ENCODE data around the gene FERMT3. TPM values are rescaled to one million over a fixed set of nuclear protein-coding genes. Genes with fewer than 3 reads are reported as not detected.

Gene FERMT3
- total and polyA plus RNA-seq, 4 donors = 3.4 to 47.2 (median 9.7) TPM

DNA sequence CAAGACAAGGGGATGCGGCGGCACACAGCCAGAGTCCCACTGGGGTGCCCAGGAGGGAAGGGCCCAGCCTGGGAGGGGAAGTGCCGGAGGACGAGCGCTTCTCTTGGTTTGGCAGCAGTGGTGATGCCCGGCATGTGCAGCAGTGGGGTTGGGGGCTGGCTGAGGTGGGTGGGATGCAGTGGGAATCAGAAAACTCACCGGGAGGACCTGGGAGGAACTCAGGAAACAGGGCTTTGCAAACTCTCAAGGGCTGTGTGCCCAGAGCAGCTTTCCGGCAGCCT, 3.0 kb downstream of the FERMT3 start:
- Histone ChIP-seq H3K27me3 (ENCODE audit: control insufficient read depth in 4 of 4, insufficient read depth in 4 of 4, low read length in 3 of 4) (no peaks in the 10 kb centered on the region), H3K4me1 (ENCODE audit: control insufficient read depth in 4 of 4, insufficient read depth in 4 of 4, low read length in 3 of 4) (peaks cover 0 to 9% (median 1%) of the 10 kb centered on the region in 4 donors), H3K4me3 (ENCODE audit: low read depth in 1 of 3, low read length in 3 of 3) (no peak overlapping the region), H3K9ac (ENCODE audit: low read depth in 1 of 2, low read length in 2 of 2) (no peak overlapping the region), H3K27ac (ENCODE audit: low read depth in 1 of 2, low read length in 2 of 2) (no peak overlapping the region), H3K9me3 (ENCODE audit: control insufficient read depth in 4 of 4, low read length in 3 of 4) (no peaks in the 10 kb centered on the region), H3K36me3 (ENCODE audit: control insufficient read depth in 4 of 4, insufficient read depth in 3 of 4, low read depth in 1 of 4, low read length in 3 of 4) (peaks cover 0 to 13% (median 8%) of the 10 kb centered on the region in 4 donors)
- 92% methylated on average over 8 of the region's 8 CpGs for WGBS
- DNase-seq (ENCODE audit: low spot score) = no peak
- no peak for TF ChIP-seq EGR1 (IDR thresholded peaks at IDR 0.05; ENCODE audit: low read depth in 2 of 2)
- TF ChIP-seq RAD21 (IDR thresholded peaks at IDR 0.05) = no peak
- no peak for TF ChIP-seq HNF4A (conservative IDR thresholded peaks at IDR 0.05)
- TF ChIP-seq, protein P1, sequence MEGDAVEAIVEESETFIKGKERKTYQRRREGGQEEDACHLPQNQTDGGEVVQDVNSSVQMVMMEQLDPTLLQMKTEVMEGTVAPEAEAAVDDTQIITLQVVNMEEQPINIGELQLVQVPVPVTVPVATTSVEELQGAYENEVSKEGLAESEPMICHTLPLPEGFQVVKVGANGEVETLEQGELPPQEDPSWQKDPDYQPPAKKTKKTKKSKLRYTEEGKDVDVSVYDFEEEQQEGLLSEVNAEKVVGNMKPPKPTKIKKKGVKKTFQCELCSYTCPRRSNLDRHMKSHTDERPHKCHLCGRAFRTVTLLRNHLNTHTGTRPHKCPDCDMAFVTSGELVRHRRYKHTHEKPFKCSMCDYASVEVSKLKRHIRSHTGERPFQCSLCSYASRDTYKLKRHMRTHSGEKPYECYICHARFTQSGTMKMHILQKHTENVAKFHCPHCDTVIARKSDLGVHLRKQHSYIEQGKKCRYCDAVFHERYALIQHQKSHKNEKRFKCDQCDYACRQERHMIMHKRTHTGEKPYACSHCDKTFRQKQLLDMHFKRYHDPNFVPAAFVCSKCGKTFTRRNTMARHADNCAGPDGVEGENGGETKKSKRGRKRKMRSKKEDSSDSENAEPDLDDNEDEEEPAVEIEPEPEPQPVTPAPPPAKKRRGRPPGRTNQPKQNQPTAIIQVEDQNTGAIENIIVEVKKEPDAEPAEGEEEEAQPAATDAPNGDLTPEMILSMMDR (IDR thresholded peaks at IDR 0.05; ENCODE audit: low read depth, low read length, missing input control) = no peak
- no peak for TF ChIP-seq HNF4G (IDR thresholded peaks at IDR 0.05)
- TF ChIP-seq RXRA (IDR thresholded peaks at IDR 0.05) = no peak
- TF ChIP-seq, protein P2, sequence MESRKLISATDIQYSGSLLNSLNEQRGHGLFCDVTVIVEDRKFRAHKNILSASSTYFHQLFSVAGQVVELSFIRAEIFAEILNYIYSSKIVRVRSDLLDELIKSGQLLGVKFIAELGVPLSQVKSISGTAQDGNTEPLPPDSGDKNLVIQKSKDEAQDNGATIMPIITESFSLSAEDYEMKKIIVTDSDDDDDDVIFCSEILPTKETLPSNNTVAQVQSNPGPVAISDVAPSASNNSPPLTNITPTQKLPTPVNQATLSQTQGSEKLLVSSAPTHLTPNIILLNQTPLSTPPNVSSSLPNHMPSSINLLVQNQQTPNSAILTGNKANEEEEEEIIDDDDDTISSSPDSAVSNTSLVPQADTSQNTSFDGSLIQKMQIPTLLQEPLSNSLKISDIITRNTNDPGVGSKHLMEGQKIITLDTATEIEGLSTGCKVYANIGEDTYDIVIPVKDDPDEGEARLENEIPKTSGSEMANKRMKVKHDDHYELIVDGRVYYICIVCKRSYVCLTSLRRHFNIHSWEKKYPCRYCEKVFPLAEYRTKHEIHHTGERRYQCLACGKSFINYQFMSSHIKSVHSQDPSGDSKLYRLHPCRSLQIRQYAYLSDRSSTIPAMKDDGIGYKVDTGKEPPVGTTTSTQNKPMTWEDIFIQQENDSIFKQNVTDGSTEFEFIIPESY (IDR thresholded peaks at IDR 0.05) = no peak
- TF ChIP-seq REST (IDR thresholded peaks at IDR 0.05) = no peak
- no peak for TF ChIP-seq TAF1 (conservative IDR thresholded peaks at IDR 0.05)
- TF ChIP-seq, protein P3, sequence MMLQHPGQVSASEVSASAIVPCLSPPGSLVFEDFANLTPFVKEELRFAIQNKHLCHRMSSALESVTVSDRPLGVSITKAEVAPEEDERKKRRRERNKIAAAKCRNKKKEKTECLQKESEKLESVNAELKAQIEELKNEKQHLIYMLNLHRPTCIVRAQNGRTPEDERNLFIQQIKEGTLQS (IDR thresholded peaks at IDR 0.05) = no peak
- TF ChIP-seq GABPA (IDR thresholded peaks at IDR 0.05 in 1 of 2, conservative IDR thresholded peaks at IDR 0.05 in 1 of 2) = no peak
- TF ChIP-seq YY1 (IDR thresholded peaks at IDR 0.05) = no peak
- no peak for TF ChIP-seq NR2F2 (IDR thresholded peaks at IDR 0.05)
- no peak for TF ChIP-seq JUND (IDR thresholded peaks at IDR 0.05)
- TF ChIP-seq, protein P4, sequence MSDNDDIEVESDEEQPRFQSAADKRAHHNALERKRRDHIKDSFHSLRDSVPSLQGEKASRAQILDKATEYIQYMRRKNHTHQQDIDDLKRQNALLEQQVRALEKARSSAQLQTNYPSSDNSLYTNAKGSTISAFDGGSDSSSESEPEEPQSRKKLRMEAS (IDR thresholded peaks at IDR 0.05) = no peak
- TF ChIP-seq FOXA1 (IDR thresholded peaks at IDR 0.05) = no peak
